DND-41 (cell line): ENCODE data around the gene ANKLE2.

ENCODE experiments used
- ATAC-seq: fragments of 200-7000 bp; cut with Tn5 transposase; 3 replicates; pipeline ENCODE4 v1.9.1; 2021; ENCODE audit warnings: low read depth; ENCODE audit not compliant: insufficient read depth
- DNase-seq: peaks from one replicate; pipeline ENCODE4 v3.0.0-alpha.2; 2020
- H2AFZ ChIP-seq: 2 replicates; pipeline ENCODE4 v1.6.0; 2012; ENCODE audit warnings: low read depth, low read length
- H3K27ac ChIP-seq: 2 replicates; pipeline ENCODE4 v1.5.1; 2012; ENCODE audit warnings: low read length, inconsistent platforms
- H3K27me3 ChIP-seq: fragments of 200-600 bp; sonication (generic); 2 replicates; pipeline ENCODE4 v1.6.0; 2012; ENCODE audit warnings: low read length, mild to moderate bottlenecking, inconsistent platforms; ENCODE audit not compliant: insufficient read depth, poor library complexity
- H3K36me3 ChIP-seq: 2 replicates; pipeline ENCODE4 v1.5.1; 2012; ENCODE audit warnings: low read length, inconsistent platforms; ENCODE audit not compliant: insufficient read depth
- H3K4me1 ChIP-seq: 2 replicates; pipeline ENCODE4 v1.5.1; 2012; ENCODE audit warnings: mild to moderate bottlenecking, low read length; ENCODE audit not compliant: insufficient read depth
- H3K4me2 ChIP-seq: 2 replicates; pipeline ENCODE4 v1.6.0; 2012; ENCODE audit warnings: mild to moderate bottlenecking, moderate library complexity, low read length, inconsistent platforms; ENCODE audit not compliant: insufficient read depth
- H3K4me3 ChIP-seq, 2 experiments: fragments of 200-600 bp in 1 of 2; shearing (Covaris generic) in 1 of 2; 2 replicates each; pipeline ENCODE4 v1.5.1; 2012 to 2016; ENCODE audit warnings: inconsistent platforms in 2 of 2, low read length in 2 of 2, mild to moderate bottlenecking in 2 of 2, low read depth in 1 of 2, moderate library complexity in 1 of 2
- H3K79me2 ChIP-seq: 2 replicates; pipeline ENCODE4 v1.6.0; 2012; ENCODE audit warnings: low read length, inconsistent platforms; ENCODE audit not compliant: insufficient read depth
- H3K9ac ChIP-seq: 2 replicates; pipeline ENCODE4 v1.6.0; 2012; ENCODE audit warnings: low read depth, mild to moderate bottlenecking, inconsistent platforms, low read length, moderate library complexity
- H3K9me3 ChIP-seq: 2 replicates; pipeline ENCODE4 v1.5.1; 2012; ENCODE audit warnings: low read length, moderate library complexity, mild to moderate bottlenecking, inconsistent platforms; ENCODE audit not compliant: insufficient read depth, severe bottlenecking
- H4K20me1 ChIP-seq: 2 replicates; pipeline ENCODE4 v1.6.0; 2012; ENCODE audit warnings: low read length; ENCODE audit not compliant: insufficient read depth
- EZH2 ChIP-seq: IDR thresholded peaks from 3 replicates; pipeline ENCODE4 v1.6.1; 2012; ENCODE audit warnings: borderline replicate concordance, low read depth, mild to moderate bottlenecking, moderate library complexity, low read length, inconsistent platforms; ENCODE audit not compliant: severe bottlenecking
- TF ChIP-seq, protein P1 (sequence below): IDR thresholded peaks from 2 replicates; pipeline ENCODE4 v1.5.1; 2012; ENCODE audit warnings: borderline replicate concordance, low read length, moderate library complexity, mild to moderate bottlenecking; ENCODE audit not compliant: poor library complexity, severe bottlenecking; ENCODE audit errors: extremely low read depth

Gene ANKLE2

DNA sequence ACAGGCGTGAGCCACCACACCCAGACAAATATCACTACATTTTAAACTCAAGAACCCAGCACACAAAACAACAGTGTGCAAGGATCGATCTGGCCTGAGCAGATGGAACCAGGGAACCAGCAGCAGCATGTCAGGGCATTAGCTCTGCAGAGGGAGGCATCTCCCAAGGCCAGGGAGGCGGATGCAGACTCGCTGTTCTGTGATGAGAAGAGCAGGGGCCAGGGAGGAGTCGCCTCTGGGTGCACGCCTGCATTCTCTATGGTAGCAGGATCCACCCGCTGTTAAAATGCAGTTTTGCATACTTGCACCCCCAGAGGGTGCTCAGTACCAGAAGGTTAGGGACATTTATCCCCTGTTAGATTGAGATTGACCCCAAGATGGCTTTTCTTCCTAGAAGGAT, 33.1 kb downstream of the ANKLE2 start:
- H3K36me3 ChIP-seq: peaks cover 96% of the 10 kb centered on the region
- peaks cover 9% of the 10 kb centered on the region for H3K79me2 ChIP-seq
- TF ChIP-seq, protein P1, sequence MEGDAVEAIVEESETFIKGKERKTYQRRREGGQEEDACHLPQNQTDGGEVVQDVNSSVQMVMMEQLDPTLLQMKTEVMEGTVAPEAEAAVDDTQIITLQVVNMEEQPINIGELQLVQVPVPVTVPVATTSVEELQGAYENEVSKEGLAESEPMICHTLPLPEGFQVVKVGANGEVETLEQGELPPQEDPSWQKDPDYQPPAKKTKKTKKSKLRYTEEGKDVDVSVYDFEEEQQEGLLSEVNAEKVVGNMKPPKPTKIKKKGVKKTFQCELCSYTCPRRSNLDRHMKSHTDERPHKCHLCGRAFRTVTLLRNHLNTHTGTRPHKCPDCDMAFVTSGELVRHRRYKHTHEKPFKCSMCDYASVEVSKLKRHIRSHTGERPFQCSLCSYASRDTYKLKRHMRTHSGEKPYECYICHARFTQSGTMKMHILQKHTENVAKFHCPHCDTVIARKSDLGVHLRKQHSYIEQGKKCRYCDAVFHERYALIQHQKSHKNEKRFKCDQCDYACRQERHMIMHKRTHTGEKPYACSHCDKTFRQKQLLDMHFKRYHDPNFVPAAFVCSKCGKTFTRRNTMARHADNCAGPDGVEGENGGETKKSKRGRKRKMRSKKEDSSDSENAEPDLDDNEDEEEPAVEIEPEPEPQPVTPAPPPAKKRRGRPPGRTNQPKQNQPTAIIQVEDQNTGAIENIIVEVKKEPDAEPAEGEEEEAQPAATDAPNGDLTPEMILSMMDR: no peak
- no peak for TF ChIP-seq EZH2
- H3K9ac ChIP-seq: no peak overlapping the region
- H3K4me1 ChIP-seq: no peaks in the 10 kb centered on the region
- H3K4me2 ChIP-seq: no peak overlapping the region
- H3K27me3 ChIP-seq: no peaks in the 10 kb centered on the region
- H3K4me3 ChIP-seq: no peak overlapping the region
- no peaks in the 10 kb centered on the region for H3K9me3 ChIP-seq
- DNase-seq: no peak
- H2AFZ ChIP-seq: no peak overlapping the region
- no peak for ATAC-seq
- peaks cover 49% of the 10 kb centered on the region for H4K20me1 ChIP-seq
- no peak overlapping the region for H3K27ac ChIP-seq

DNA sequence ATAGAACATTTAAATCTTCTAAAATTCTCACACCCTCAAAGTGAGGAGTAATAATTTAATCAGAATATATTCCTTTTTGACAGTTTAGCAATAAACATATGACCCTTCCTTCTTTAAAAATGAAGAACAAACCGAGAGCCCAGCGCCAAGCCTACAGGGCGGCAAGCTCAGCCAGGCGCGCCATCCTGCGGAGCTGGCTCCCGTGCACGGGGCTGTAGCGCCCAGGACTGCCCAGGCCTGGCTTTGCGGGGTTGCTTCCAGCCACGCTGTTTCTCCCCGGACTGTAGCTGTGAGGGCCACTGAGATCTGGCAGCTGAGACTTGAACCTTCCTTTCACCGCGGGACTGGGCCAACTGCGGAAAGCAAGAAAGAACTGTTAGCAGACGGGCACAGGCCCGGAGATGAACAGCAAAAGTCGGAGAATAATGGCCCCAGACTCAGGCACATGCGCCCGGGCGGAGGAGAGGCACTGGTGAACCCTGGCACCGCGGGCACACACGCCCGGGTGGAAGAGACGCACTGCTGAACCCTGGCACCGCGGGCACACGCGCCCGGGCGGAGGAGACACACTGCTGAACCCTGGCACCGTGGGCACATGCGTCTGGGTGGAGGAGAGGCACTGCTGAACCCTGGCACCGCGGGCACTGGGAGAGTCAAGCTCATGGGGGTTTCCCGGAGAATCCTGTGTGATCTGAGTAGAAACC, 34.4 kb downstream of the ANKLE2 start:
- peaks cover 91% of the 10 kb centered on the region for H3K36me3 ChIP-seq

DNA sequence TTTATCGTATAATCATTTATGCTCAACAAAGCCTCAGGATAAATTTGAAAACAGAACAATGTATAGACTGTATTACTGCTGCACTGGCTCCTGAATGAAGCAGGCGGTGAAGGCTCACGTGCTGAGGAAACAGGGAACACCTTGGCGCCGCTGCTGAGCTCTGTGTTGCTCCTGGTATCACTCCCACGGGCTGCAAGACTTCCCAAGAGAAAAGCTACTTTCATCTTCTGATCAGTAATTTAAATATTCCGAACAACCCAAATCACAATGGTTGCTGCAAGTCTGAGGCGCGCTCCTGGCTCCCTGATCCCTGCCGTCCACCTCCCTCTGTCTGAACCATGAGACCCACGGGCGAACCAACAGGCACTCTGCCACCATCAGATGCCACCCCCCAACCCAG, 35.2 kb downstream of the ANKLE2 start:
- Histone ChIP-seq H3K4me1 (no peaks in the 10 kb centered on the region), H3K27ac (no peak overlapping the region), H4K20me1 (peaks cover 60% of the 10 kb centered on the region), H3K27me3 (no peaks in the 10 kb centered on the region), H3K36me3 (peaks cover 89% of the 10 kb centered on the region), H2AFZ (no peak overlapping the region), H3K79me2 (peaks cover 19% of the 10 kb centered on the region), H3K9ac (no peak overlapping the region), H3K4me2 (no peak overlapping the region), H3K4me3 (no peak overlapping the region), H3K9me3 (no peaks in the 10 kb centered on the region)
- DNase-seq: no peak
- TF ChIP-seq, protein P1: no peak
- no peak for TF ChIP-seq EZH2
- ATAC-seq: no peak

More for the DNA sequence above, 34.4 kb downstream of the ANKLE2 start:
- Histone ChIP-seq H3K79me2 (peaks cover 15% of the 10 kb centered on the region), H3K27ac (no peak overlapping the region), H3K4me2 (no peak overlapping the region), H3K4me3 (no peak overlapping the region), H3K9ac (no peak overlapping the region), H4K20me1 (peaks cover 55% of the 10 kb centered on the region), H3K9me3 (no peaks in the 10 kb centered on the region), H3K27me3 (no peaks in the 10 kb centered on the region), H2AFZ (no peak overlapping the region), H3K4me1 (no peaks in the 10 kb centered on the region)
- DNase-seq (no peak), ATAC-seq (no peak)
- TF ChIP-seq EZH2: no peak
- TF ChIP-seq, protein P1: no peak
